Heart right ventricle (tissue), 16 donors: ENCODE data around the gene MYH8. TPM values are rescaled to one million over a fixed set of nuclear protein-coding genes. Genes with fewer than 3 reads are reported as not detected.

Experiments
- ATAC-seq, 8 donors: fragments of 200-7000 bp; cut with Tn5 transposase; one replicate each; pipeline ENCODE4 v1.9.1; 2020; ENCODE audit warnings: mild to moderate bottlenecking in 8 of 8, moderate library complexity in 8 of 8, moderate number of reproducible peaks in 1 of 8
- DNase-seq, 2 donors: peaks; one replicate each; pipeline ENCODE4 v3.0.0-alpha.2; 2020
- H3K27ac ChIP-seq, 10 donors: fragments of 200-600 bp; sonication (generic) in 2 of 10; one replicate each; pipeline versions ENCODE4 v1.5.0 to v1.8.0; 2020 to 2022; ENCODE audit warnings: mild to moderate bottlenecking in 3 of 10
- H3K27me3 ChIP-seq, 7 donors: fragments of 200-600 bp; one replicate each; pipeline ENCODE4 v1.8.0; 2021 to 2022; ENCODE audit warnings: mild to moderate bottlenecking in 2 of 7
- H3K36me3 ChIP-seq, 9 donors: fragments of 200-600 bp; sonication (generic) in 1 of 9; one replicate each; pipeline versions ENCODE4 v1.5.0 to v1.8.0; 2020 to 2022; ENCODE audit warnings: mild to moderate bottlenecking in 2 of 9
- H3K4me1 ChIP-seq, 9 donors: fragments of 200-600 bp; sonication (generic) in 1 of 9; one replicate each; pipeline versions ENCODE4 v1.5.0 to v1.8.0; 2020 to 2022; ENCODE audit warnings: mild to moderate bottlenecking in 4 of 9
- H3K4me3 ChIP-seq, 10 donors: fragments of 200-600 bp; sonication (generic) in 2 of 10; one replicate each; pipeline versions ENCODE4 v1.5.0 to v1.8.0; 2020 to 2022; ENCODE audit warnings: mild to moderate bottlenecking in 7 of 10, moderate library complexity in 2 of 10
- H3K9me3 ChIP-seq, 11 donors: fragments of 200-600 bp in 10 of 11; sonication (generic) in 2 of 11; one replicate each; pipeline versions ENCODE4 v1.5.0 to v1.8.0; 2013 to 2022; ENCODE audit warnings: mild to moderate bottlenecking in 2 of 11, control low read depth in 1 of 11, moderate library complexity in 1 of 11
- WGBS, 2 donors: extraction: QIAGEN DNeasy Blood & Tissue Kit; methylation state at CpG; one replicate each; pipeline ENCODE4 v1.1.7; 2013; ENCODE audit warnings: inconsistent platforms in 1 of 2; 5-methylcytosine and 5-hydroxymethylcytosine counted together
- intact Hi-C, 10 donors: fragments of 100-400 bp; cut with DNase I; formaldehyde crosslinking; loops; one replicate each; pipeline versions ENCODE4 v1.11.1 to v1.14.2; 2022
- long read RNA-seq, 3 donors: library from polyadenylated mRNA; unstranded; transcript quantifications; one replicate each; pipeline ENCODE4 v2.0.0, GENCODE V29; 2020 to 2021
- polyA plus RNA-seq, 2 donors: library from polyadenylated mRNA; stranded (reverse); fragments of 200-250 nt; gene quantifications; one replicate each; pipeline ENCODE4 v1.2.3, GENCODE V29; 2013
- total RNA-seq, 10 donors: library from RNA; stranded (reverse); fragmentation: NEBNext Ultra II Directional in 3 of 10; extraction: Animal tissue kit (Norgen Biotek cat#: 25700) in 3 of 10; gene quantifications; one replicate each; pipeline versions ENCODE4 v1.2.1 to v1.2.4, GENCODE V29; 2021 to 2023
- TF ChIP-seq, protein P1 (sequence below), 9 donors: fragments of 200-600 bp; sonication (generic) in 2 of 9; IDR thresholded peaks; one replicate each; pipeline versions ENCODE4 v1.5.0 to v1.8.0; 2021 to 2022; ENCODE audit warnings: antibody characterized with exemption in 9 of 9, mild to moderate bottlenecking in 5 of 9, moderate library complexity in 1 of 9
- donor health status: Arrhythmogenic right ventricular cardiomyopathy.
- donor health status: ischemic (EF 13 %, LVEDD 7.1; RV severe dilation, severe dysfunction).
- donor health status: healthy with polysubstance abuse.
- donor health status: DM: no; HTN: yes; CAD: no.
- donor health status: DM: no; HTN: no; CAD: no.
- donor health status: ischemic (EF 25% LVEDD 6.9; RV normal size, moderate dysfunction).
- donor health status: ischemic (EF 25% LVEDD 5.7; RV mildly dilated, moderate dysfunction).
- donor health status: healthy.
- donor health status: DM: yes; HTN: yes; CAD: no.
- donor health status: Ischemic cardiomyopathy.
- donor health status: ischemic (EF 35%, LVEDD 5.7; RV mildly dilated, moderate dysfunction).
- donor health status: nonischemic (EF 11% LVEDD 7.7; RV severe dilation, severe dysfunction).
- donor health status: DM: yes; HTN: yes; CAD: no.
- donor health status: PGD.
- donor health status: ischemic (EF 29% LVEDD 5.4; RV normal size, mild dysfunction).
- donor health status: nonischemic (EF 23%, LVEDD 6.1; RV moderate dilation, normal function).

Gene MYH8
- total RNA-seq (not detected), polyA plus RNA-seq (not detected)
- long read RNA-seq, donor 1, result 0 reads
- long read RNA-seq, donor 2, result 0 reads
- long read RNA-seq, donor 3, result 0 reads

DNA sequence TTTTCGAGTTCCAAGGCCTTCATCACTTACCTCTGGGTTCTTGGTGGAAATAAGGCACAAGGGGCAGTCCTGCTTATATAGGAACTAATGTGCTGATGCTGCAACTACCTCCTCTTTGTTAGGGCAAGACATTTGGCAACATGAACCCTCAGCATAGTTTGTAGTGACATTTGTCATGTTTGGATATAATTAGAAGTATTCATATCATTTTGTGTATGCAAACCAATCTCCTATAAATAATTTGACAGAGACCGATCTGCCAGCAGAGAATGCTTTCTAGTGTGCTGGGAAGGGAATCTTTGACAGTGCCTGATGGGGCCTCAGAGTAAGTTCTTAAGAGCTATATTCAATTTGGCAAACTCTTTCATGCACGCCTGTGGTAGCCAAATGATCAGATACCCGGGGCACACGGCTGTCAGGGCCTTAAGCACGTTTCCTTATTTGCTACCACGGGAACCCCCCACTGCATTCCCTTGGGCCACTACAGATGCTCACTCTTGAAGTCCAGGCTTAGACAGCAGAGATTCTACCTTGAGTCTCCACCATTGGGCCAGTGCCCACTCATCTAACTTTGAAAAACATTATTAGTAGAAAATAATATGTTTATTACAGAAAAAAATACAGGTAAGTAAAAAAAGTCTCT, at the start of gene MYH8:
Gene MYH8, minus strand, starts transcription at position 51 of the 643 bp plus-strand sequence. CDS start 1,723 bp downstream, outside the sequence.
- ATAC-seq, result no peak
- no peaks in the 10 kb centered on the region for H3K9me3 ChIP-seq
- intact Hi-C loops, result no loop called here

DNA sequence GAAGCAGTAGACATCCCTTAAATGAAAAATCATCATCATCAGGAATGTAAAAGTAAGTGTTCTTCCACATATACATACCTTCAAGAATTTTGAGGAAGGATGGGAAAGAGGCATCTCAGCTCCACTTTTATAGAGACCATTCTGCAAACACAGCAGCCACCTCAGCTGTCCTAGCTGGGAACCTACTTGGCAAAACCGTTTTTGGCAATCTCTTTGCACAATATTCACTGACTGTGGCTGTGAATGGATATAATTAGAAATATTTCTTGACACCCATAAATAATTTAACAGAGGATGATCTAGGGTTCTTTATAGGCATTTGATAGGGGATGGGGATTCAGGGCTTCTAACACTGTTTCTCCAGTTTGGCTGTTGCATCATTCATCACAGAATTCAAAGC, 47.7 kb upstream of the MYH8 start, which contains the start of gene MYH4:
Gene MYH4, minus strand, starts transcription at position 101 of the 400 bp plus-strand sequence. CDS start 2,814 bp downstream, outside the sequence.
- TF ChIP-seq, protein P1, sequence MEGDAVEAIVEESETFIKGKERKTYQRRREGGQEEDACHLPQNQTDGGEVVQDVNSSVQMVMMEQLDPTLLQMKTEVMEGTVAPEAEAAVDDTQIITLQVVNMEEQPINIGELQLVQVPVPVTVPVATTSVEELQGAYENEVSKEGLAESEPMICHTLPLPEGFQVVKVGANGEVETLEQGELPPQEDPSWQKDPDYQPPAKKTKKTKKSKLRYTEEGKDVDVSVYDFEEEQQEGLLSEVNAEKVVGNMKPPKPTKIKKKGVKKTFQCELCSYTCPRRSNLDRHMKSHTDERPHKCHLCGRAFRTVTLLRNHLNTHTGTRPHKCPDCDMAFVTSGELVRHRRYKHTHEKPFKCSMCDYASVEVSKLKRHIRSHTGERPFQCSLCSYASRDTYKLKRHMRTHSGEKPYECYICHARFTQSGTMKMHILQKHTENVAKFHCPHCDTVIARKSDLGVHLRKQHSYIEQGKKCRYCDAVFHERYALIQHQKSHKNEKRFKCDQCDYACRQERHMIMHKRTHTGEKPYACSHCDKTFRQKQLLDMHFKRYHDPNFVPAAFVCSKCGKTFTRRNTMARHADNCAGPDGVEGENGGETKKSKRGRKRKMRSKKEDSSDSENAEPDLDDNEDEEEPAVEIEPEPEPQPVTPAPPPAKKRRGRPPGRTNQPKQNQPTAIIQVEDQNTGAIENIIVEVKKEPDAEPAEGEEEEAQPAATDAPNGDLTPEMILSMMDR (IDR thresholded peaks at IDR 0.05), result no peak
- DNase-seq, result no peak
- H3K27me3 ChIP-seq, result no peaks in the 10 kb centered on the region
- ATAC-seq, result no peak
- intact Hi-C loops, result no loop called here
- H3K4me3 ChIP-seq, result no peak within 1 kb of the TSS
- no peak within 1 kb of the TSS for H3K27ac ChIP-seq
- H3K36me3 ChIP-seq, result no peaks in the 10 kb centered on the region
- H3K9me3 ChIP-seq, result no peaks in the 10 kb centered on the region
- WGBS, 2 donors, result 57 to 58% methylated on average over 1 of the region's 1 CpG
- H3K4me1 ChIP-seq, result no peaks in the 10 kb centered on the region

More for the DNA sequence above, at the start of gene MYH8:
- Histone ChIP-seq H3K4me1 (no peaks in the 10 kb centered on the region), H3K4me3 (no peak within 1 kb of the TSS), H3K27ac (no peak within 1 kb of the TSS), H3K36me3 (no peaks in the 10 kb centered on the region), H3K27me3 (no peaks in the 10 kb centered on the region)
- WGBS, 2 donors, result 59 to 62% methylated on average over 7 of the region's 7 CpGs
- TF ChIP-seq, protein P1 (IDR thresholded peaks at IDR 0.05), result no peak
- no peak for DNase-seq

DNA sequence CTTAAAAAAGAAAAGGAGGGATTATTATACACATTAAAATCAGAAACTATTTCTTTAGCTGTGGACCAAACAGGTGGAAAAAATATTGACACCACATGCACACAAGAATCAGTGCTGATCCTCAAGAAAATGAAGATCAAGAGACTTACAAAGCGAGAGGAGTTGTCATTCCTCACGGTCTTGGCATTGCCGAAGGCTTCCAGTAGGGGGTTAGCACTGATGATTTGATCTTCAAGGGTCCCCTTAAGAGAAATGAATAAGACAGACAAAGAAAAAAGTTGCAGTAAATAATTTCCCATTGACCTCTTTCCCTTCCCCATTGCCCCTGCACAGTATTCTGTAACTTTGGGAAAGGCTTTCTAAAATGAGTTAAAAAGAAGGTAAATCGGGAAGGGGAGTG, 41.7 kb upstream of the MYH8 start:
- intact Hi-C loops, result no loop called here
- ATAC-seq, result no peak
- TF ChIP-seq, protein P1 (IDR thresholded peaks at IDR 0.05), result no peak
- peaks cover 0 to 6% (median 0%) of the 10 kb centered on the region in 11 donors for H3K9me3 ChIP-seq
- H3K36me3 ChIP-seq, result no peaks in the 10 kb centered on the region
- WGBS, 2 donors, result 69 to 71% methylated on average over 4 of the region's 4 CpGs
- H3K27ac ChIP-seq, result no peak overlapping the region
- DNase-seq, result no peak
- H3K27me3 ChIP-seq, result peaks cover 0 to 9% (median 0%) of the 10 kb centered on the region in 7 donors
- no peaks in the 10 kb centered on the region for H3K4me1 ChIP-seq
- H3K4me3 ChIP-seq, result no peak overlapping the region

GRCh38 chr17:10460062-10460461, 38.3 kb upstream of the MYH8 start:
- intact Hi-C loops, result no loop called here
- ATAC-seq, result no peak
- H3K9me3 ChIP-seq, result peaks cover 0 to 6% (median 0%) of the 10 kb centered on the region in 11 donors

More at GRCh38 chr17:10460062-10460461, 38.3 kb upstream of the MYH8 start:
- no peak overlapping the region for H3K27ac ChIP-seq
- 73 to 76% methylated on average over 4 of the region's 4 CpGs for WGBS, 2 donors
- no peaks in the 10 kb centered on the region for H3K36me3 ChIP-seq
- TF ChIP-seq, protein P1 (IDR thresholded peaks at IDR 0.05), result no peak
- DNase-seq, result no peak
- H3K27me3 ChIP-seq, result peaks cover 0 to 14% (median 0%) of the 10 kb centered on the region in 7 donors
- no peaks in the 10 kb centered on the region for H3K4me1 ChIP-seq
- no peak overlapping the region for H3K4me3 ChIP-seq
